Measurements from ENCODE around the gene KMT2C. TPM values are rescaled to one million over a fixed set of nuclear protein-coding genes. Genes with fewer than 3 reads are reported as not detected.
"Not testable (repeated sequence)": the region's sequence is repeated elsewhere in the genome, so short reads cannot be mapped to it uniquely, and the experiment has no call there.

The KMT2C gene
- total RNA-seq, 1 donor, result 39.7 TPM

DNA sequence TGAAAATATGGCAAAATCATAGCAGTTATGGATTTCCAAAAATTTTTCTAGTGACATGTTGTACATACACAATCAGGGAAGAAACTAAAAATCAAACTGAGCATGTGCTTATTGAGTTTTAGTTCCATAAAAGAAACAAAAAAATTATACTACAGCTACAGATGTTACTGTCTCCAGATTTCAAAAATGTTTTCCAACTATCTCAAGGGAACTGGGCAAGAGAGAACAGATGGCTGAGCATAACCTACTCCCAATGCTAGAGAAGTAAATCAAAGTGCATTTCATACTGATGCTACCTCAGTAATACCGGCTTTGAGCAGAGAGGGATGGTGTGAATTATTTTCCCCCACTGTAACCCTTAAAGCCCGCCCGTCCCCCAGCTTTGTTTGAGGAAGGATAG, 40.7 kb upstream of the KMT2C start:
- H3K4me3 ChIP-seq (ENCODE audit: low read depth, low read length), result no peak overlapping the region
- DNase-seq (ENCODE audit: low read depth), result no peak
- no peak for TF ChIP-seq CTCF (IDR thresholded peaks at IDR 0.05; ENCODE audit: insufficient read depth, low read depth, low read length)

- DNase-seq (ENCODE audit: low read depth); H3K4me3 ChIP-seq (ENCODE audit: low read depth, low read length): not testable (repeated sequence)
Measured at GRCh38 chr7:152471023-152471620, 35.3 kb upstream of the KMT2C start.

DNA sequence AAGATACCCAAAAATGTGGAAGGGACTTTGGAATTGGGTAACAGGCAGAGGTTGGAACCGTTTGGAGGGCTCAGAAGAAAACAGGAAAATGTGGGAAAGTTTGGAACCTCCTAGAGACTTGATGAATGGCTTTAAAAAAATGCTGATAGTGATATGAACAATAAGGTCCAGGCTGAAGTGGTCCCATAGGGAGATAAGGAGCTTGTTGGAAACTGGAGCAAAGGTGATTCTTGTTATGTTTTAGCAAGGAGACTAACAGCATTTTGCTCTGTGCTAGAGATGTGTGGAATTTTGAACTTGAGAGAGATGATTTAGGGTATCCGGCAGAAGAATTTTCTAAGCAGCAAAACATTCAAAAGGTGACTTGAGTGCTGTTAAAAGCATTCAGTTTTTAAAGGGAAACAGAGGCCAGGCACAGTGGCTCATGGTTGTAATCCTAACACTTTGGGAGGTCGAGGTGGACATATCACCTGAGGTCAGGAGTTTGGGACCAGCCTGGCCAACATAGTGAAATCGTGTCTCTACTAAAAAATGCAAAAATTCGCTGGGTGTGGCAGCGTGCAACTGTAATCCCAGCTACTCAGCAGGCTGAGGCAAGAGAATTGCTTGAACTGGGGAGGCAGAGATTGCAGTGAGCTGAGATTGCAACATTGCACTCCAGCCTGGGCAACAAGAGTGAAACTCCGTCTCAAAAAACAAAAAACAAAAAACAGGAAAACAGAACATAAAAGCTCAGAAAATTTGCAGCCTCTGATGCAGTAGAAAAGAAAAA, 34.6 kb upstream of the KMT2C start:
- H3K4me3 ChIP-seq (ENCODE audit: low read depth, low read length), result not testable (repeated sequence)
- DNase-seq (ENCODE audit: low read depth), result peak; percentile 15

DNA sequence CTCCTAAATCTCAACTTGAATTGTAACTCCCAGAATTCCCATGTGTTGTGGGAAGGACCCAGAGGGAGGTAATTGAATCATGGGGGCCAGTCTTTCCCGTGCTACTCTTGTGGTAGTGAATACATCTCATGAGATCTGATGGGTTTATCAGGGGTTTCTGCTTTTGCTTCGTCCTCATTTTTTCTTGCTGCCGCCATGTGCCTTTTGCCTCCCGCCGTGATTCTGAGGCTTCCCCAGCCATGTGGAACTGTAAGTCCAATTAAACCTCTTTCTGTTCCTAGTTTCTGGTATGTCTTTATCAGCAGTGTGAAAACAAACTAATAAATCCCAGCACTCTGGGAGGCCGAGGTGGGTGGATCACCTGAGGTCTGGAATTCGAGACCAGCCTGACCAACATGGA, 33.8 kb upstream of the KMT2C start:
- H3K4me3 ChIP-seq (ENCODE audit: low read depth, low read length); DNase-seq (ENCODE audit: low read depth): not testable (repeated sequence)

DNA sequence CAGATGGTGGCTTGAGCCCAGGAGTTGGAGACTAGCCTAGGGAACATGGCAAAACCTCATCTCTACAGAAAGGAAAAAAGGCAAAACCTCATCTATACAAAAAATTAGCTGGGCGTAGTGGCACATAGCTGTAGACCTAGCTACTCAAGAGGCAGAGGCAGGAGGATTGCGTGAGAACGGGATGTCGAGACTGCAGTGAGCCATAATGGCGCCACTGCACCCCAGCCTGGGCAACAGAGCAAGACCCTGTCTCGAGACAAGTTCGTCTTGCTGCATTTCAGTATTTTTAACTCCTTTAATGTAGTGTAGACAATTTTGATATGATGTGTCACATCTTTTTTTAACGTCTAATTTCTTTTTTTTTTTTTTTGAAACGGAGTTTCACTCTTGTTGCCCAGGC, 31.4 kb upstream of the KMT2C start:
- no peak overlapping the region for H3K4me3 ChIP-seq (ENCODE audit: low read depth, low read length)
- TF ChIP-seq CTCF (IDR thresholded peaks at IDR 0.05; ENCODE audit: insufficient read depth, low read depth, low read length), result no peak
- no peak for DNase-seq (ENCODE audit: low read depth)

- peak overlapping the region; percentile 74 for H3K4me3 ChIP-seq (ENCODE audit: low read depth, low read length)
- no peak for DNase-seq (ENCODE audit: low read depth)
- TF ChIP-seq CTCF (IDR thresholded peaks at IDR 0.05; ENCODE audit: insufficient read depth, low read depth, low read length), result no peak
Measured at GRCh38 chr7:152465119-152465387, 29.2 kb upstream of the KMT2C start.

- no peak for TF ChIP-seq CTCF (IDR thresholded peaks at IDR 0.05; ENCODE audit: insufficient read depth, low read depth, low read length)
- DNase-seq (ENCODE audit: low read depth), result peak; percentile 85
- peak overlapping the region; percentile 74 for H3K4me3 ChIP-seq (ENCODE audit: low read depth, low read length)
Measured at GRCh38 chr7:152464312-152465118, 28.7 kb upstream of the KMT2C start.

DNA sequence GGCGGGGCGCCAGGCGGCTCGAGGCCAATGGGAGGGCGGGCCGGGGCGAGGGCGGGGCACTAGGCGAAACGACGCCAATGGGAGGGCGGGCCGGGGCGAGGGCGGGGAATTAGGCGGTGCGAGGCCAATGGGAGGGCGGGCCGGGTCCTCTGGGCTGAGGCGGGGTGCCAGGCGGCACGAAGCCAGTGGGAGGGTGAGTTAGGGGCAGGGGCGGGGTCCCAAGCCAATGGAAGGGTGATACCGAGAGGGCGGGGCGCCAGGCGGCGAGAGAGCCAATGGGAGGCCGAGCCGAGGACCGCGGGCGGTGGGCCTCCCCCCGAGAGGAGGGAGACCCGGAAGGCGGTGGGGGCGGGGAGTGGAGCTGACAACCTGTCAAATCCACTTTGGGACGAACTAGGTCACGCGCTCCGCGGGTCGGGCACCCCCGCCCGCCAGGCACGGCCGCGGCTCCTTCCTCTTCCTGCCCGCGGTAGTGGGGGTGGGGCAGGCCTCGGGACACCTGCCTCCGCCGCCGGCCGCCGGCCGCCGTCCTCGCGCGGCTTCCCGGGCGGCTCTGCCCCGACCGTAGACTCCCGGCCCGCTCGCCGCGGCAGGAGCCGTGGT, 28.0 kb upstream of the KMT2C start:
- no peak for TF ChIP-seq CTCF (IDR thresholded peaks at IDR 0.05; ENCODE audit: insufficient read depth, low read depth, low read length)
- peak; percentile 99 for DNase-seq (ENCODE audit: low read depth)
- H3K4me3 ChIP-seq (ENCODE audit: low read depth, low read length), result peak overlapping the region; percentile 82
